ENCODE measurements around the gene DNAJC6. TPM values are rescaled to one million over a fixed set of nuclear protein-coding genes. Genes with fewer than 3 reads are reported as not detected.
A peak's percentile ranks its signal among the peaks of the same experiment; 100 is the strongest.

Gene DNAJC6
- polyA plus RNA-seq, 1 of the 3 experiments (the other 2 are of a cell fraction) = 1.9 TPM

GRCh38 chr1:65310078-65310587 is 790 bp downstream of the DNAJC6 start:
- Histone ChIP-seq H2AFZ (ENCODE audit: low read depth) (no peak overlapping the region), H3K79me2 (ENCODE audit: insufficient read depth) (no peaks in the 10 kb centered on the region), H3K9me3 (no peaks in the 10 kb centered on the region), H3K4me2 (peak overlapping the region; percentile 89; the same call in 1 of the 2 replicates), H3K27me3 (ENCODE audit: insufficient read depth) (no peaks in the 10 kb centered on the region), H4K20me1 (ENCODE audit: insufficient read depth) (no peaks in the 10 kb centered on the region), H3K4me3 (ENCODE audit: low read depth in 2 of 2, low read length in 1 of 2) (peak overlapping the region; percentile 45 to 62), H3K36me3 (replicated peaks in 1 of 2; ENCODE audit: control insufficient read depth in 1 of 2, insufficient read depth in 2 of 2, low read length in 1 of 2) (no peaks in the 10 kb centered on the region), H3K27ac (ENCODE audit: low read depth in 2 of 2, low read length in 1 of 2) (peak overlapping the region in 1 of 2 experiments; percentile 77; a peak in 2 of 4 replicates), H3K9me2 (no peaks in the 10 kb centered on the region), H3K4me1 (ENCODE audit: control insufficient read depth in 1 of 2, insufficient read depth in 2 of 2, low read depth in 1 of 2, low read length in 1 of 2) (peaks cover 0 to 2% of the 10 kb centered on the region in 2 experiments; a peak in 1 of 4 replicates), H3K9ac (no peak overlapping the region), H3F3A (replicated peaks; ENCODE audit: insufficient read depth) (no peaks in the 10 kb centered on the region)
- 17% methylated on average over 12 of the region's 12 CpGs for WGBS (ENCODE audit: low lambda C conversion rate)
- CTCF ChIA-PET = interaction anchor here (0.6 to 2.9 kb wide), 13 partner anchors 11 to 378 kb away, joined by 3 to 15 read pairs (median 5); no protein-coding TSS in a partner anchor
- POLR2A ChIA-PET = interaction anchor here (0.9 to 1.7 kb wide), 7 partner anchors 8 to 110 kb away, joined by 3 to 17 read pairs (median 5); partner anchors contain the start of genes LEPR and LEPROT
- TF ChIP-seq ELF1 (IDR thresholded peaks at IDR 0.05) = no peak
- TF ChIP-seq IRF3 (IDR thresholded peaks at IDR 0.05; ENCODE audit: low read depth, low read length) = no peak
- TF ChIP-seq CTCF (IDR thresholded peaks at IDR 0.05) = no peak
- TF ChIP-seq RXRA (IDR thresholded peaks at IDR 0.05; ENCODE audit: borderline replicate concordance, low read depth) = no peak
- peak; percentile 48; the same call in 1 of the 2 replicates for TF ChIP-seq MXI1 (IDR thresholded peaks at IDR 0.05; ENCODE audit: low read depth, low read length)
- TF ChIP-seq FOXM1 (IDR thresholded peaks at IDR 0.05; ENCODE audit: low read depth) = no peak
- no peak for TF ChIP-seq NRF1 (IDR thresholded peaks at IDR 0.05; ENCODE audit: low read depth, low read length)
- peak; percentile 80 for DNase-seq

- Histone ChIP-seq H2AFZ (ENCODE audit: low read depth) (no peak overlapping the region), H3K9me2 (no peaks in the 10 kb centered on the region), H3K9me3 (no peaks in the 10 kb centered on the region), H3K4me3 (ENCODE audit: low read depth in 2 of 2, low read length in 1 of 2) (no peak overlapping the region), H3K36me3 (replicated peaks in 1 of 2; ENCODE audit: control insufficient read depth in 1 of 2, insufficient read depth in 2 of 2, low read length in 1 of 2) (no peaks in the 10 kb centered on the region), H3K27me3 (ENCODE audit: insufficient read depth) (no peaks in the 10 kb centered on the region), H3K79me2 (ENCODE audit: insufficient read depth) (no peaks in the 10 kb centered on the region), H3K9ac (no peak overlapping the region), H3K4me2 (no peak overlapping the region), H4K20me1 (ENCODE audit: insufficient read depth) (no peaks in the 10 kb centered on the region), H3K4me1 (ENCODE audit: control insufficient read depth in 1 of 2, insufficient read depth in 2 of 2, low read depth in 1 of 2, low read length in 1 of 2) (peaks cover 0 to 6% of the 10 kb centered on the region in 2 experiments; a peak in 1 of 4 replicates), H3F3A (replicated peaks; ENCODE audit: insufficient read depth) (no peaks in the 10 kb centered on the region), H3K27ac (ENCODE audit: low read depth in 2 of 2, low read length in 1 of 2) (no peak overlapping the region)
- CTCF ChIA-PET = interaction anchor here (0.6 to 2.9 kb wide), 6 partner anchors 11 to 104 kb away, joined by 3 to 15 read pairs (median 4); no protein-coding TSS in a partner anchor
- POLR2A ChIA-PET = no interaction called here
- peak; percentile 17 for DNase-seq
- TF ChIP-seq MAX (IDR thresholded peaks at IDR 0.05; ENCODE audit: low read depth) = no peak
- TF ChIP-seq RFX5 (IDR thresholded peaks at IDR 0.05; ENCODE audit: low read length) = no peak
- no peak for TF ChIP-seq RXRA (IDR thresholded peaks at IDR 0.05; ENCODE audit: borderline replicate concordance, low read depth)
- TF ChIP-seq YY1 (IDR thresholded peaks at IDR 0.05; ENCODE audit: low read depth) = no peak
- TF ChIP-seq EP300 (IDR thresholded peaks at IDR 0.05; ENCODE audit: borderline replicate concordance in 1 of 2, low read depth in 1 of 2, low read length in 1 of 2) = no peak
- no peak for TF ChIP-seq TEAD4 (IDR thresholded peaks at IDR 0.05; ENCODE audit: borderline replicate concordance, insufficient read depth)
- TF ChIP-seq SMC3 (IDR thresholded peaks at IDR 0.05; ENCODE audit: low read depth, low read length) = no peak
- TF ChIP-seq FOXJ3 (CRISPR knock-in tag; IDR thresholded peaks at IDR 0.05) = no peak
- TF ChIP-seq GATA2 (CRISPR knock-in tag; IDR thresholded peaks at IDR 0.05) = no peak
- TF ChIP-seq IRF3 (IDR thresholded peaks at IDR 0.05; ENCODE audit: low read depth, low read length) = no peak
- TF ChIP-seq NFIC (IDR thresholded peaks at IDR 0.05; ENCODE audit: borderline replicate concordance) = no peak
- no peak for TF ChIP-seq USF1 (IDR thresholded peaks at IDR 0.05; ENCODE audit: borderline replicate concordance, low read depth)
- TF ChIP-seq RAD21 (IDR thresholded peaks at IDR 0.05; ENCODE audit: low read length) = no peak
- TF ChIP-seq MXI1 (IDR thresholded peaks at IDR 0.05; ENCODE audit: low read depth, low read length) = no peak
- TF ChIP-seq CTCF (IDR thresholded peaks at IDR 0.05) = no peak
- no peak for TF ChIP-seq SIN3A (IDR thresholded peaks at IDR 0.05; ENCODE audit: borderline replicate concordance, low read depth, low read length)
- TF ChIP-seq POLR2AphosphoS5 (IDR thresholded peaks at IDR 0.05; ENCODE audit: low read depth, low read length) = no peak
Measured at GRCh38 chr1:65311760-65312159, 2.4 kb downstream of the DNAJC6 start.
